GM12874 (cell line): Measurements from ENCODE around the gene TMA7.

Experiments used
- CTCF ChIP-seq: IDR thresholded peaks from 2 replicates; pipeline ENCODE4 v1.5.1; 2011; ENCODE audit warnings: low read depth, mild to moderate bottlenecking, control low read depth, low read length, moderate library complexity; ENCODE audit not compliant: insufficient read depth

Gene TMA7

GRCh38 chr3:48439820-48440589, at the start of gene TMA7, which contains the start of gene CCDC51:
TSS of gene TMA7 (plus strand) at chr3:48440257. CDS start at chr3:48440297, 40 bp downstream.
TSS of gene CCDC51 (minus strand) at chr3:48440119. CDS start at chr3:48435128, 4,991 bp downstream.
- TF ChIP-seq CTCF = peak; percentile 19; the same call in 1 of the 2 replicates

GRCh38 chr3:48394391-48394790, 45.7 kb upstream of the TMA7 start:
- TF ChIP-seq CTCF = no peak

- TF ChIP-seq CTCF = no peak
Measured at GRCh38 chr3:48395714-48396113, 44.3 kb upstream of the TMA7 start.

GRCh38 chr3:48397767-48398681, 42.0 kb upstream of the TMA7 start:
- TF ChIP-seq CTCF = no peak

GRCh38 chr3:48398701-48399386, 41.2 kb upstream of the TMA7 start:
- TF ChIP-seq CTCF = no peak

GRCh38 chr3:48399387-48400172, 40.5 kb upstream of the TMA7 start:
- TF ChIP-seq CTCF = no peak
